Neural progenitor cell (in vitro differentiated cells): ENCODE results near the gene ARL6IP6. TPM values are rescaled to one million over a fixed set of nuclear protein-coding genes. Genes with fewer than 3 reads are reported as not detected.

Source experiments
- DNase-seq: peaks from one replicate; pipeline ENCODE4 v3.0.0-alpha.2; 2016; ENCODE audit warnings: low spot score
- H2AFZ ChIP-seq: fragments of 200-600 bp; sonication (generic); replicated peaks from 2 replicates; pipeline ENCODE4 v1.6.1; 2016; ENCODE audit warnings: antibody characterized with exemption
- H3F3A ChIP-seq: fragments of 200-600 bp; sonication (generic); 2 replicates; pipeline ENCODE4 v1.6.1; 2016; ENCODE audit warnings: antibody characterized with exemption, low read depth
- H3K27ac ChIP-seq: fragments of 200-600 bp; sonication (generic); 2 replicates; pipeline ENCODE4 v1.5.1; 2016; ENCODE audit warnings: mild to moderate bottlenecking
- H3K27me3 ChIP-seq: fragments of 200-600 bp; sonication (generic); 2 replicates; pipeline ENCODE4 v1.6.1; 2016; ENCODE audit warnings: mild to moderate bottlenecking, moderate library complexity
- H3K36me3 ChIP-seq: fragments of 200-600 bp; sonication (generic); 2 replicates; pipeline ENCODE4 v1.5.1; 2016
- H3K4me1 ChIP-seq: fragments of 200-600 bp; sonication (generic); 2 replicates; pipeline ENCODE4 v1.6.1; 2016; ENCODE audit warnings: mixed run types
- H3K4me2 ChIP-seq: fragments of 200-600 bp; sonication (generic); 2 replicates; pipeline ENCODE4 v1.6.1; 2016
- H3K4me3 ChIP-seq: fragments of 200-600 bp; sonication (generic); 2 replicates; pipeline ENCODE4 v1.5.1; 2016
- H3K79me2 ChIP-seq: fragments of 200-600 bp; sonication (generic); 2 replicates; pipeline ENCODE4 v1.6.1; 2016; ENCODE audit warnings: low read depth
- H3K9ac ChIP-seq: fragments of 200-600 bp; sonication (generic); 2 replicates; pipeline ENCODE4 v1.6.1; 2016
- H3K9me3 ChIP-seq: fragments of 200-600 bp; sonication (generic); 2 replicates; pipeline ENCODE4 v1.5.1; 2016; ENCODE audit warnings: low read depth
- H4K20me1 ChIP-seq: fragments of 200-600 bp; sonication (generic); 2 replicates; pipeline ENCODE4 v1.6.1; 2016; ENCODE audit warnings: low read depth
- H3K27ac Mint-ChIP-seq: 3 replicates; pipeline ENCODE4 v1.8.0; 2021; ENCODE audit warnings: mixed read lengths
- H3K27me3 Mint-ChIP-seq: 2 replicates; pipeline ENCODE4 v1.8.0; 2022; ENCODE audit warnings: low read depth, mild to moderate bottlenecking, inconsistent platforms, moderate library complexity, mixed read lengths; ENCODE audit not compliant: insufficient read depth
- H3K36me3 Mint-ChIP-seq: 3 replicates; pipeline ENCODE4 v1.8.0; 2021; ENCODE audit warnings: mixed read lengths
- H3K4me1 Mint-ChIP-seq: 3 replicates; pipeline ENCODE4 v1.8.0; 2021; ENCODE audit warnings: mixed read lengths
- H3K4me3 Mint-ChIP-seq: 3 replicates; pipeline ENCODE4 v1.8.0; 2021; ENCODE audit warnings: mild to moderate bottlenecking, moderate library complexity, mixed read lengths
- H3K9me3 Mint-ChIP-seq: 3 replicates; pipeline ENCODE4 v1.8.0; 2020; ENCODE audit warnings: mixed read lengths
- EZH2 ChIP-seq: fragments of 200-600 bp; sonication (generic); IDR thresholded peaks from 2 replicates; pipeline ENCODE4 v1.6.1; 2017; ENCODE audit warnings: antibody characterized with exemption, mild to moderate bottlenecking, moderate library complexity
- EZH2phosphoT487 ChIP-seq: fragments of 200-600 bp; sonication (generic); IDR thresholded peaks from 2 replicates; pipeline ENCODE4 v1.6.1; 2017; ENCODE audit warnings: antibody characterized with exemption
- total RNA-seq: library from RNA; depleted of rRNA; stranded (reverse); fragments of >200 nt; gene quantifications from 2 replicates; pipeline ENCODE4 v1.2.3, GENCODE V29; 2015; ENCODE audit warnings: low replicate concordance
- TF ChIP-seq, protein P1 (sequence below): fragments of 200-600 bp; sonication (generic); IDR thresholded peaks from 2 replicates; pipeline ENCODE4 v1.5.1; 2017; ENCODE audit warnings: antibody characterized with exemption, mild to moderate bottlenecking

The ARL6IP6 gene
- total RNA-seq, 1 donor from 2014 or later = 104 TPM

GRCh38 chr2:152781175-152781574 is 62.8 kb downstream of the ARL6IP6 start:
- Mint-ChIP-seq H3K27ac (no peak overlapping the region), H3K4me3 (no peak overlapping the region), H3K36me3 (no peaks in the 10 kb centered on the region), H3K27me3 (peaks cover 3% of the 10 kb centered on the region), H3K4me1 (no peaks in the 10 kb centered on the region), H3K9me3 (peaks cover 6% of the 10 kb centered on the region)
- no peak for DNase-seq
- H3K4me2 ChIP-seq = no peak overlapping the region
- H3K27ac ChIP-seq = no peak overlapping the region
- no peak overlapping the region for H3K4me3 ChIP-seq
- H3K4me1 ChIP-seq = no peaks in the 10 kb centered on the region
- no peaks in the 10 kb centered on the region for H3K9me3 ChIP-seq
- H3K9ac ChIP-seq = no peak overlapping the region
- no peak for TF ChIP-seq EZH2
- no peak for TF ChIP-seq EZH2phosphoT487
- TF ChIP-seq, protein P1, sequence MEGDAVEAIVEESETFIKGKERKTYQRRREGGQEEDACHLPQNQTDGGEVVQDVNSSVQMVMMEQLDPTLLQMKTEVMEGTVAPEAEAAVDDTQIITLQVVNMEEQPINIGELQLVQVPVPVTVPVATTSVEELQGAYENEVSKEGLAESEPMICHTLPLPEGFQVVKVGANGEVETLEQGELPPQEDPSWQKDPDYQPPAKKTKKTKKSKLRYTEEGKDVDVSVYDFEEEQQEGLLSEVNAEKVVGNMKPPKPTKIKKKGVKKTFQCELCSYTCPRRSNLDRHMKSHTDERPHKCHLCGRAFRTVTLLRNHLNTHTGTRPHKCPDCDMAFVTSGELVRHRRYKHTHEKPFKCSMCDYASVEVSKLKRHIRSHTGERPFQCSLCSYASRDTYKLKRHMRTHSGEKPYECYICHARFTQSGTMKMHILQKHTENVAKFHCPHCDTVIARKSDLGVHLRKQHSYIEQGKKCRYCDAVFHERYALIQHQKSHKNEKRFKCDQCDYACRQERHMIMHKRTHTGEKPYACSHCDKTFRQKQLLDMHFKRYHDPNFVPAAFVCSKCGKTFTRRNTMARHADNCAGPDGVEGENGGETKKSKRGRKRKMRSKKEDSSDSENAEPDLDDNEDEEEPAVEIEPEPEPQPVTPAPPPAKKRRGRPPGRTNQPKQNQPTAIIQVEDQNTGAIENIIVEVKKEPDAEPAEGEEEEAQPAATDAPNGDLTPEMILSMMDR = no peak
- no peaks in the 10 kb centered on the region for H3K36me3 ChIP-seq
- H3F3A ChIP-seq = no peaks in the 10 kb centered on the region
- no peaks in the 10 kb centered on the region for H4K20me1 ChIP-seq
- no peaks in the 10 kb centered on the region for H3K79me2 ChIP-seq
- H2AFZ ChIP-seq = no peak overlapping the region
- H3K27me3 ChIP-seq = no peaks in the 10 kb centered on the region

- Mint-ChIP-seq H3K4me3 (no peak overlapping the region), H3K27me3 (peaks cover 3% of the 10 kb centered on the region), H3K9me3 (peaks cover 12% of the 10 kb centered on the region), H3K4me1 (no peaks in the 10 kb centered on the region), H3K27ac (no peak overlapping the region), H3K36me3 (peaks cover 2% of the 10 kb centered on the region)
- TF ChIP-seq, protein P1 = no peak
- TF ChIP-seq EZH2phosphoT487 = no peak
- TF ChIP-seq EZH2 = no peak
- Histone ChIP-seq H3K36me3 (no peaks in the 10 kb centered on the region), H3K4me1 (no peaks in the 10 kb centered on the region), H3K9ac (no peak overlapping the region), H4K20me1 (no peaks in the 10 kb centered on the region), H3K4me3 (no peak overlapping the region), H3K9me3 (no peaks in the 10 kb centered on the region), H3K27me3 (no peaks in the 10 kb centered on the region), H3K4me2 (no peak overlapping the region), H3F3A (no peaks in the 10 kb centered on the region), H3K27ac (no peak overlapping the region), H3K79me2 (no peaks in the 10 kb centered on the region), H2AFZ (no peak overlapping the region)
- no peak for DNase-seq
These were observed 63.8 kb downstream of the ARL6IP6 start for GRCh38 chr2:152782171-152782570.

- no peak overlapping the region for H3K9ac ChIP-seq
- TF ChIP-seq EZH2phosphoT487 (no peak), EZH2 (no peak)
- TF ChIP-seq, protein P1 = no peak
- no peaks in the 10 kb centered on the region for H3K36me3 ChIP-seq
- Mint-ChIP-seq H3K4me1 (peaks cover 5% of the 10 kb centered on the region), H3K36me3 (peaks cover 2% of the 10 kb centered on the region), H3K9me3 (peaks cover 8% of the 10 kb centered on the region), H3K27me3 (no peaks in the 10 kb centered on the region), H3K4me3 (no peak overlapping the region), H3K27ac (no peak overlapping the region)
- H3K27me3 ChIP-seq = no peaks in the 10 kb centered on the region
- H3K4me3 ChIP-seq = no peak overlapping the region
- peaks cover 17% of the 10 kb centered on the region for H3F3A ChIP-seq
- H3K27ac ChIP-seq = no peak overlapping the region
- H2AFZ ChIP-seq = no peak overlapping the region
- H3K4me1 ChIP-seq = peaks cover 16% of the 10 kb centered on the region
- no peaks in the 10 kb centered on the region for H3K79me2 ChIP-seq
- DNase-seq = no peak
- H3K9me3 ChIP-seq = no peaks in the 10 kb centered on the region
- H4K20me1 ChIP-seq = no peaks in the 10 kb centered on the region
- no peak overlapping the region for H3K4me2 ChIP-seq
These were observed 72.5 kb downstream of the ARL6IP6 start for GRCh38 chr2:152790883-152791282.

- Mint-ChIP-seq H3K27me3 (no peaks in the 10 kb centered on the region), H3K36me3 (peaks cover under 1% of the 10 kb centered on the region), H3K4me3 (no peak overlapping the region), H3K27ac (no peak overlapping the region), H3K9me3 (peaks cover 2% of the 10 kb centered on the region), H3K4me1 (peaks cover 5% of the 10 kb centered on the region)
- H3K27me3 ChIP-seq = no peaks in the 10 kb centered on the region
- H3K4me3 ChIP-seq = no peak overlapping the region
- H3K4me2 ChIP-seq = no peak overlapping the region
- no peaks in the 10 kb centered on the region for H3K36me3 ChIP-seq
- TF ChIP-seq, protein P1 = no peak
- TF ChIP-seq EZH2 (no peak), EZH2phosphoT487 (no peak)
- peak overlapping the region; percentile 67 for H2AFZ ChIP-seq
- H3K27ac ChIP-seq = no peak overlapping the region
- DNase-seq = no peak
- H3K9ac ChIP-seq = no peak overlapping the region
- H3F3A ChIP-seq = peaks cover 17% of the 10 kb centered on the region
- no peaks in the 10 kb centered on the region for H3K79me2 ChIP-seq
- H4K20me1 ChIP-seq = no peaks in the 10 kb centered on the region
- peaks cover 22% of the 10 kb centered on the region for H3K4me1 ChIP-seq
- no peaks in the 10 kb centered on the region for H3K9me3 ChIP-seq
These were observed 73.6 kb downstream of the ARL6IP6 start for GRCh38 chr2:152791979-152792378.
